H9 (cell line): ENCODE results near the gene HDAC5. TPM values are rescaled to one million over a fixed set of nuclear protein-coding genes. Genes with fewer than 3 reads are reported as not detected.

Source experiments
- DNase-seq: peaks from one replicate; pipeline ENCODE4 v3.0.0-alpha.2; 2017
- H2AFZ ChIP-seq: one replicate; pipeline ENCODE4 v1.6.1; 2013; ENCODE audit warnings: mild to moderate bottlenecking, low read length, control low read depth, moderate library complexity
- H2AK5ac ChIP-seq: 2 replicates; pipeline ENCODE4 v1.6.1; 2013; ENCODE audit warnings: low read length, control low read depth, mixed read lengths; ENCODE audit not compliant: insufficient read length
- H2BK120ac ChIP-seq: one replicate; pipeline ENCODE4 v1.6.1; 2013; ENCODE audit warnings: low read depth, mild to moderate bottlenecking, low read length, control low read depth, inconsistent platforms; ENCODE audit not compliant: poor library complexity, severe bottlenecking
- H2BK12ac ChIP-seq: 2 replicates; pipeline ENCODE4 v1.6.1; 2013; ENCODE audit warnings: low read length, control low read depth, mixed read lengths, low read depth; ENCODE audit not compliant: insufficient read length
- H2BK15ac ChIP-seq: 2 replicates; pipeline ENCODE4 v1.6.1; 2013; ENCODE audit warnings: low read depth, low read length, control low read depth
- H2BK20ac ChIP-seq: one replicate; pipeline ENCODE4 v1.6.1; 2013; ENCODE audit warnings: low read depth, mild to moderate bottlenecking, low read length, control low read depth, inconsistent platforms; ENCODE audit not compliant: poor library complexity, severe bottlenecking
- H2BK5ac ChIP-seq: 2 replicates; pipeline ENCODE4 v1.6.1; 2013; ENCODE audit warnings: low read length, control low read depth, mixed read lengths; ENCODE audit not compliant: insufficient read length
- H3K14ac ChIP-seq: 2 replicates; pipeline ENCODE4 v1.6.1; 2013; ENCODE audit warnings: low read length, control low read depth; ENCODE audit not compliant: insufficient read depth
- H3K18ac ChIP-seq: 2 replicates; pipeline ENCODE4 v1.6.1; 2013; ENCODE audit warnings: low read depth, mild to moderate bottlenecking, mixed read lengths, low read length, control low read depth; ENCODE audit not compliant: insufficient read length
- H3K23ac ChIP-seq: 2 replicates; pipeline ENCODE4 v1.6.1; 2013; ENCODE audit warnings: low read length, control low read depth, mixed read lengths, low read depth; ENCODE audit not compliant: insufficient read length
- H3K23me2 ChIP-seq: 2 replicates; pipeline ENCODE4 v1.6.1; 2013; ENCODE audit warnings: low read depth, mild to moderate bottlenecking, mixed read lengths, low read length, control low read depth; ENCODE audit not compliant: insufficient read length, poor library complexity, severe bottlenecking
- H3K27ac ChIP-seq: 2 replicates; pipeline ENCODE4 v1.5.1; 2013; ENCODE audit warnings: low read length, control low read depth, mixed read lengths, low read depth; ENCODE audit not compliant: insufficient read length
- H3K27me3 ChIP-seq: 2 replicates; pipeline ENCODE4 v1.6.1; 2013; ENCODE audit warnings: low read length, control low read depth, inconsistent platforms; ENCODE audit not compliant: insufficient read depth
- H3K4ac ChIP-seq: 2 replicates; pipeline ENCODE4 v1.6.1; 2013; ENCODE audit warnings: low read depth, mild to moderate bottlenecking, control low read depth, inconsistent platforms, low read length, moderate library complexity
- H3K4me1 ChIP-seq: 2 replicates; pipeline ENCODE4 v1.6.1; 2013; ENCODE audit warnings: low read length, control low read depth, inconsistent platforms; ENCODE audit not compliant: insufficient read depth
- H3K4me2 ChIP-seq: 2 replicates; pipeline ENCODE4 v1.6.1; 2013; ENCODE audit warnings: low read length, control low read depth, mixed read lengths; ENCODE audit not compliant: insufficient read length, insufficient read depth
- H3K56ac ChIP-seq: 2 replicates; pipeline ENCODE4 v1.6.1; 2013; ENCODE audit warnings: low read depth, mild to moderate bottlenecking, mixed read lengths, low read length, control low read depth; ENCODE audit not compliant: insufficient read length
- H3K79me1 ChIP-seq: 2 replicates; pipeline ENCODE4 v1.6.1; 2013; ENCODE audit warnings: low read depth, mild to moderate bottlenecking, moderate library complexity, low read length, control low read depth, inconsistent platforms; ENCODE audit not compliant: insufficient read depth, poor library complexity, severe bottlenecking
- H3K79me2 ChIP-seq: 2 replicates; pipeline ENCODE4 v1.6.1; 2013; ENCODE audit warnings: low read length, control low read depth, inconsistent platforms; ENCODE audit not compliant: insufficient read depth
- H3K9ac ChIP-seq: 2 replicates; pipeline ENCODE4 v1.6.1; 2013; ENCODE audit warnings: low read length, control low read depth, mixed read lengths; ENCODE audit not compliant: insufficient read length; ENCODE audit errors: extremely low read depth
- H3K9me3 ChIP-seq: one replicate; pipeline ENCODE4 v1.6.1; 2013; ENCODE audit warnings: low read depth, low read length, inconsistent platforms; ENCODE audit not compliant: control insufficient read depth
- H3T11ph ChIP-seq: one replicate; pipeline ENCODE4 v1.6.1; 2013; ENCODE audit warnings: mild to moderate bottlenecking, low read length, control low read depth, inconsistent platforms
- H4K20me1 ChIP-seq: one replicate; pipeline ENCODE4 v1.6.1; 2013; ENCODE audit not compliant: control insufficient read depth, insufficient read length, insufficient read depth
- H4K5ac ChIP-seq: 2 replicates; pipeline ENCODE4 v1.6.1; 2013; ENCODE audit warnings: low read depth, mild to moderate bottlenecking, mixed read lengths, low read length, control low read depth; ENCODE audit not compliant: insufficient read length
- H4K8ac ChIP-seq: replicated peaks from 2 replicates; pipeline ENCODE4 v1.6.1; 2013; ENCODE audit warnings: low read length, control low read depth, mixed read lengths, low read depth; ENCODE audit not compliant: insufficient read length
- H4K91ac ChIP-seq: 2 replicates; pipeline ENCODE4 v1.6.1; 2013; ENCODE audit warnings: low read depth, mild to moderate bottlenecking, moderate library complexity, mixed read lengths, low read length, control low read depth; ENCODE audit not compliant: insufficient read length
- H3K27ac Mint-ChIP-seq, 3 experiments: 2 replicates in 2 of 3; 3 replicates in 1 of 3; pipeline ENCODE4 v1.8.0; 2020 to 2021; ENCODE audit warnings: mixed read lengths in 3 of 3, mild to moderate bottlenecking in 1 of 3, moderate library complexity in 1 of 3
- H3K27me3 Mint-ChIP-seq: 2 replicates; pipeline ENCODE4 v1.8.0; 2021; ENCODE audit warnings: low read depth, mild to moderate bottlenecking, moderate library complexity, mixed read lengths
- H3K36me3 Mint-ChIP-seq, 3 experiments: 2 replicates in 2 of 3; 3 replicates in 1 of 3; pipeline ENCODE4 v1.8.0; 2020 to 2021; ENCODE audit warnings: low read depth in 3 of 3, mixed read lengths in 3 of 3; ENCODE audit not compliant: insufficient read depth in 1 of 3
- H3K4me1 Mint-ChIP-seq, 2 experiments: 2 replicates each; pipeline ENCODE4 v1.8.0; 2020; ENCODE audit warnings: mixed read lengths in 2 of 2
- H3K4me3 Mint-ChIP-seq, 2 experiments: 2 replicates in 1 of 2; 3 replicates in 1 of 2; pipeline ENCODE4 v1.8.0; 2020 to 2021; ENCODE audit warnings: mild to moderate bottlenecking in 2 of 2, mixed read lengths in 2 of 2, moderate library complexity in 1 of 2
- H3K9me3 Mint-ChIP-seq, 2 experiments: 2 replicates in 1 of 2; 3 replicates in 1 of 2; pipeline ENCODE4 v1.8.0; 2020; ENCODE audit warnings: mild to moderate bottlenecking in 2 of 2, mixed read lengths in 2 of 2, moderate library complexity in 1 of 2
- CTCF ChIP-seq: fragments of 200-600 bp; sonication (generic); conservative IDR thresholded peaks from 3 replicates; pipeline ENCODE4 v1.8.0; 2021; ENCODE audit warnings: antibody characterized with exemption, mild to moderate bottlenecking
- WGBS: extraction: QIAGEN DNeasy Blood & Tissue Kit; methylation state at CpG from one replicate; pipeline ENCODE4 v1.1.7; 2013; ENCODE audit warnings: missing lambda C conversion rate, low lambda C conversion rate, mixed read lengths; ENCODE audit not compliant: insufficient read length; ENCODE audit errors: extremely low coverage; 5-methylcytosine and 5-hydroxymethylcytosine counted together
- total RNA-seq: library from RNA; stranded (reverse); gene quantifications from 2 replicates; pipeline ENCODE4 v1.2.1, GENCODE V29; 2021

Gene HDAC5
- total RNA-seq, 1 experiment from 2014 or later = 39.5 TPM

- H2AK5ac ChIP-seq = no peak within 1 kb of the TSS
- Mint-ChIP-seq H3K36me3 (peaks cover 15 to 31% (median 24%) of the 10 kb centered on the region in 3 experiments), H3K4me1 (peaks cover 18 to 31% of the 10 kb centered on the region in 2 experiments), H3K4me3 (peak within 1 kb of the TSS; percentile 93 to 96), H3K9me3 (no peaks in the 10 kb centered on the region; a peak in 1 of 5 replicates), H3K27ac (peak within 1 kb of the TSS; percentile 89 to 99 (median 98)), H3K27me3 (no peaks in the 10 kb centered on the region)
- H2BK120ac ChIP-seq = no peak within 1 kb of the TSS
- peaks cover 5% of the 10 kb centered on the region for H3K79me2 ChIP-seq
- H3K27ac ChIP-seq = peak within 1 kb of the TSS; percentile 34
- no peak within 1 kb of the TSS for H2BK5ac ChIP-seq
- H4K91ac ChIP-seq = no peak within 1 kb of the TSS
- peaks cover 12% of the 10 kb centered on the region for H3K23me2 ChIP-seq
- no peak within 1 kb of the TSS for H4K5ac ChIP-seq
- H3K27me3 ChIP-seq = no peaks in the 10 kb centered on the region
- peak within 1 kb of the TSS; percentile 96 for H3K18ac ChIP-seq
- no peak within 1 kb of the TSS for H4K8ac ChIP-seq
- H3K9ac ChIP-seq = peak within 1 kb of the TSS; percentile 72
- no CpG with 5 or more reads among the region's 53 CpGs for WGBS
- H4K20me1 ChIP-seq = no peaks in the 10 kb centered on the region
- peak; percentile 100 for DNase-seq
- no peak within 1 kb of the TSS for H2BK20ac ChIP-seq
- no peak within 1 kb of the TSS for H2AFZ ChIP-seq
- H3K4me1 ChIP-seq = no peaks in the 10 kb centered on the region
- no peak within 1 kb of the TSS for H3T11ph ChIP-seq
- peak within 1 kb of the TSS; percentile 80 for H3K14ac ChIP-seq
- H3K79me1 ChIP-seq = no peaks in the 10 kb centered on the region
- H3K4ac ChIP-seq = no peak within 1 kb of the TSS
- H2BK12ac ChIP-seq = no peak within 1 kb of the TSS
- peak within 1 kb of the TSS; percentile 84 for H3K4me2 ChIP-seq
- 0 out of 3 replicates have a peak, but pooled peaks have one; percentile 5 for TF ChIP-seq CTCF
- no peak within 1 kb of the TSS for H3K23ac ChIP-seq
- H3K56ac ChIP-seq = no peak within 1 kb of the TSS
- no peaks in the 10 kb centered on the region for H3K9me3 ChIP-seq
- H2BK15ac ChIP-seq = no peak within 1 kb of the TSS
Measured at GRCh38 chr17:44070455-44071197, 52.8 kb downstream of the HDAC5 start, which contains the start of gene G6PC3. Gene G6PC3 (plus strand): TSS chr17:44070735. CDS start chr17:44070966, 231 bp downstream.
